GM23338 (cell line): ENCODE measurements around the gene FKTN.

ENCODE experiments used
- EZH2phosphoT487 ChIP-seq: fragments of 200-600 bp; sonication (generic); IDR thresholded peaks from one replicate; pipeline ENCODE4 v1.8.1; 2018; ENCODE audit warnings: antibody characterized with exemption; ENCODE audit not compliant: unreplicated experiment
- TF ChIP-seq, protein P1 (sequence below), 2 experiments: fragments of 200-600 bp in 1 of 2; sonication (generic) in 1 of 2; conservative IDR thresholded peaks; 2 replicates each; pipeline versions ENCODE4 v1.5.1 to v1.6.1; 2016 to 2017; ENCODE audit warnings: antibody characterized with exemption in 2 of 2, low read depth in 2 of 2, mild to moderate bottlenecking in 2 of 2, moderate library complexity in 1 of 2

GRCh38 chr9:105511446-105511845 lies 46.5 kb upstream of the FKTN start:
- TF ChIP-seq, protein P1, sequence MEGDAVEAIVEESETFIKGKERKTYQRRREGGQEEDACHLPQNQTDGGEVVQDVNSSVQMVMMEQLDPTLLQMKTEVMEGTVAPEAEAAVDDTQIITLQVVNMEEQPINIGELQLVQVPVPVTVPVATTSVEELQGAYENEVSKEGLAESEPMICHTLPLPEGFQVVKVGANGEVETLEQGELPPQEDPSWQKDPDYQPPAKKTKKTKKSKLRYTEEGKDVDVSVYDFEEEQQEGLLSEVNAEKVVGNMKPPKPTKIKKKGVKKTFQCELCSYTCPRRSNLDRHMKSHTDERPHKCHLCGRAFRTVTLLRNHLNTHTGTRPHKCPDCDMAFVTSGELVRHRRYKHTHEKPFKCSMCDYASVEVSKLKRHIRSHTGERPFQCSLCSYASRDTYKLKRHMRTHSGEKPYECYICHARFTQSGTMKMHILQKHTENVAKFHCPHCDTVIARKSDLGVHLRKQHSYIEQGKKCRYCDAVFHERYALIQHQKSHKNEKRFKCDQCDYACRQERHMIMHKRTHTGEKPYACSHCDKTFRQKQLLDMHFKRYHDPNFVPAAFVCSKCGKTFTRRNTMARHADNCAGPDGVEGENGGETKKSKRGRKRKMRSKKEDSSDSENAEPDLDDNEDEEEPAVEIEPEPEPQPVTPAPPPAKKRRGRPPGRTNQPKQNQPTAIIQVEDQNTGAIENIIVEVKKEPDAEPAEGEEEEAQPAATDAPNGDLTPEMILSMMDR (conservative IDR thresholded peaks at IDR 0.05; ENCODE audit: low read depth in 2 of 2): no peak
- TF ChIP-seq EZH2phosphoT487: no peak
